HG03064 (cell line): Measurements from ENCODE around the gene ALPI.

Experiments used
- ATAC-seq: cut with Tn5 transposase; IDR thresholded peaks from one replicate; pipeline ENCODE4 v1.9.1; 2021; ENCODE audit warnings: low read depth; ENCODE audit not compliant: unreplicated experiment

Gene ALPI

GRCh38 chr2:232458661-232459418 is 2.9 kb downstream of the ALPI start:
- ATAC-seq = no peak

- ATAC-seq = no peak
These were observed 3.6 kb downstream of the ALPI start for GRCh38 chr2:232459419-232460035.

DNA sequence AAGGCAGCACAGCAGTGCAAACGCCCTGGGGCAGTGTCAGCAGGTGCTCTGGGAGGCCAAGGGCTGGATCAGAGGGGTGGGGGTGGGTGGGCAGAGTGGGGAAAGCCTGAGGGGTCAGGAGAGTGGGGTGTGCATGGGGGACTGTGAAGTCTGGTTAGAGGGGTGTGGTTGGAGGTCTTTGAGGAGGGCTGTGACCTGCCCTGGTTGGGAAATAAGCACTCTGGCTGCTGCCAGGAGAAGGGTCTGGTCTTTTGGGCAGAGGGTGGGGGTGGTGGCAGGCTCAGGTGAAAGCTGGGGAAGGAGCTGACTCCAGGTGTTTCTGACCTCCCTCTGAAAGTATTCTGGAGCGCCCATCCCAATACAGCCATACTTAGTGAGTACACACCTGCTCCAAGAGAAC is 4.2 kb downstream of the ALPI start:
- ATAC-seq = no peak

DNA sequence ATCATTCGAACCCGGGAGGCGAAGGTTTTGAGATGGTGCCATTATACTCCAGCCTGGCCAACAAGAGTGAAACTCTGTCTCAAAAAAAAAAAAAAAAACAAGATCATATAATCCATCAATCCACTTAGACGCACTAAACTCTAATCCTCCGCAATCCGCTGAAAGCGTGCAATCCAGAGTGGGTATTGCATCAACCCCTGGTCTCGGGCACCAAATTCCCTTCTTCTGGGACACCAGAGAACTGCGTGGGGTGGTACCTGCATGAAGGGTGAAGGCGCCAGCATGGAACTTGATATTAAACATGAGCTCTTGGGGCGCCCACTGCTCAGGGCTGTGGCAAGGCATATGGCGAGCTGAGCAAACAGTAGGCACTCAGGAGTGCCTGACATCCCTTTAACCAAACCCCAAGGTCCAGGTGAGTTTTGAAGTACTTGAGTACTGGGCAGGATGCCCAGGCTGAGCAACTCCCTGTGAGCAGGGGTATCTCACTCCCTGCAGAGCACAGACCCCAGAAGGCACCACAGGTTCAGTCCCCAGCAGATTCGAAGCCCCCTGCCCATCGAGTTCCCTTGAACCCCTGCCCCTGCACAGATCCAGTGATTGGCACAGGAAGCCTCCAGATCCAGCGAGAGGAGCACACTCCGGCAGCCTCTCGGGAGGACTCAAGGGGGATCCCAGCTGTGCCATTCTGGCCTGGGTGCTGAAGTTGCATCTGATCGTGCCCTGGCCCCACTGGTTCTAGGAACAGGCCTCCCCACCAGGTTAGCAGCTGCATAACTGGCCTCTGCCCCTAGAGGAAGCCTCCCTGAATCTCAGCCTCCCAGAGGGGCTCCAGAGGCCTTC is 8.0 kb downstream of the ALPI start:
- no peak for ATAC-seq

- no peak for ATAC-seq
These were observed 8.6 kb downstream of the ALPI start for GRCh38 chr2:232464544-232464885.

GRCh38 chr2:232465061-232465460 is 9.1 kb downstream of the ALPI start:
- no peak for ATAC-seq

DNA sequence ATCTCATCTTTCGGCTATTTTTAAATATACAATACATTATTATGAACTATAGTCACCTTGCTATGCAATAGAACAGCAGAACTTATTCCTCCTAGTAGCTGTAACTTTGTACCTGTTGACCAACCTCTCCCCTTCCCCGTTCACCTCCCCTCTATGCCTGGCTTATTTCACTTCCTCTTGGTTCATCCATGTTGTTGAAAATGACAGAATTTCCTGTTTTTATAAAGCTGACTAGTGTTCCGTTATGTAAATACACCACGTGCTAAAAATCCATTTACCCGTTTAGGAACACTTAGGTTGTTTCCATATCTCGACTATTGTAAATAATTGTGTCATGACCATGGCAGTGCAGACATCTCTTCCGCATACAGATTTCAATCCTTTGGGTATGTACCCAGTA is 10.3 kb downstream of the ALPI start:
- ATAC-seq = no peak

DNA sequence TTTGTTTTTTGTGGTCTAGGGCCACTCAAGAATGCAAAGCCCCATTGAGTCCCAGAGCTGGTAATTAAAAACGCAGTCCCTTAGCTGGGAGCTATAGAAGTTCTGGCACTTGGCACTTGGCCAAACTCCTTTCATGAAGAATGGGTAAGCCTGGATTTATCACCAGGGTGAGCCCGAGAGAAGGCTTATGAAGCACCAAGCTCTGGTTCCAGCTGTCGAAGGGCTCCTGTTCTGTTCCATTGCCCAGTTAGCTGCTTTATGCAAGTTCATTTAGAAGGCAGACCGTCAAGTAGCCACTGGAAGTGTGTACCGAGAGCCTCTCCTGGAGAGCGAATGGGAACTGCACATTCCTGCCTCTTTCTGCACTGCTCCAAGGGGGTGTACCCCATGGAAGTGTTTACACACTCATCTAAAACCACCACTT is 17.5 kb downstream of the ALPI start:
- no peak for ATAC-seq

DNA sequence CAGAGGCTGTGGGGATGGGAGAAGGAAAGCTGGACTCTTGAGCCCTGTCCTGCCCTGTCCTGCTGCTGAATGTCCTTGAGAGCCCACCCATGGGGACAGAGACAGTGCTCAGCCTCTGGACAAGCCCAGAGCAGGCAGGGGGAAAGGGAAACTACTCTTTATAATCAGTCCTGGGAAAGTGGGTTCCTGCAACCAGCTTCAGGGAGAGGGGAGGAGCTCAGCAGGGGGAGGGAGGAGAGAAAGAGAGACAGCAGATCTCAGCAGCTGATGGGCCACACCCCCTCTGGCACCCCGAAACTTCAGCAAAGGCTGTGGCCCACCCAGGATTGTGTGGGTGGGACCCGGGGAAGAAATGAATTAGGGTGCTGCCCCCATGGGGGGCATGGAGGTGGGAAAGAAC is 20.1 kb downstream of the ALPI start:
- no peak for ATAC-seq

- ATAC-seq = no peak
These were observed 20.8 kb downstream of the ALPI start for GRCh38 chr2:232476791-232477190.

DNA sequence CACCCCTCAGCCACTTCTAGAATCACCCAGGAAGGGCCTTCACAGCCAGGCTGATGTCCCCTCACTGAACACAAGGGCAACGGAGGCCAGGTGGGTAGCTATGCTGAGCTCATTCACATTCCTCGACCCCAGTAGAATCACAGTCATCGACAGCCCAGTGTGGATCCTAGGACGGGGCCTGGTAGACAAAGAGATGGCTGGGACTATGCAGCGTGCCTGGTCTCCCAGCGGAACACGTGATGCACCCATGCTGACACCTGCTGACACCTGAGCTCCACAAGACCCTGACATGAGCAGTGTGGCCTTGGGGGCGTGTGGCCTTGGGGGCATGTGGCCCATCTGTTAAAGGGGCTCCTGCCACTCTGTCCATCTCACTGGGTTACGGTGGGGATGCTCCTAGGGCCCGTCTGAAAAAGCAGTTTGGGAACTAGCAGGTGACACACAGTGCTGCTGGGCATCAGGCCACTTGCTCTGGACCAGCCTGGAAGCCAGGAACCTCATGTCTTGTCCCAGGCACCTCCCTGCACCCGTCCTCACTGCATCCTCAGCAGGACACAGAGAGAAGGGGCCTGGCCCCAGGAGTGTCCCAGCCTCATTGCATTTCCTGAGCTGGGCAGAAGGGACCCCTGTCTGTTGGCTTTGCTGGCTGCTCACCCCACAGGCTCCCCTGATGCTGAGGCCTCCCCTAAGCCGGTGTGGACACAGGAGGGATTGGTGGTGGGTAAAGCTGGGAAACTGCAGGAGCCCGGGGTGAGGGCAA is 22.0 kb downstream of the ALPI start:
- ATAC-seq = no peak

DNA sequence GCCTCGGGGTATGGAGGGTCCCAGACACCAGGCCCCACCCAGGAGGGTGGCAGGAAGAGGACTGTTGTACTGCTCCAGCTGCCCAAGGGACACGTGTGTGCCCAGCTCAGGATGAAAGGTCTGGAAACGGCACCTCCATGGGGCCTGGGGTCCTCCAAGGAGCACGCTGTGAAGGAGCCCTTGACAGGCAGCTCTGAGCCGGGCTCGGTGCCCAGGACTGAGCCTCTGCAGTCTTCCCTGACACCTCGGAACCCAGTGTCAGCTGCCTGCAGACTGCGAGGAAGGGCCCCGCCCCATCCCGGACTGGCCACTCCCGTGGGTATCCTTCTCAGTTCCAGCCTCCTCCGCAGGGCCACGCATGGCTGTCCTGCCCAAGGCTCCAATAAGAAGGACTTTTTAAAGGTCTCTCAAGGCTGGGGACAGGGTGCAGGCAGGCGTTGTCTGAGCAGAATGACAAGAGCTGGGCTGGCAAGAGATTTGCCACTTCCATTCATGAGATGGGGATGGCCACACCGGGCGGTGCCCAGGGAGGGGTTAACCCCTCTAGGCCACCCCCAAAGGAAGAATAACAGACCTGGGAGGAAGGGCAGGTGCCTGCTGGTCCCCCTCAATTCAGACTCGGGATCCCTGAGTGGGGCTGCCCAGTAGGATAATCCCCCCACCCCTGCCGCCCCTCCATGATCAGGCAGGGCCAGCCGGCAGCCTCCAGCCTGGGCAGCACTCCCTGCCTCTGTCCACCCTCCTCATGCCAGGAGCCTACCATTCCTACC is 22.8 kb downstream of the ALPI start:
- ATAC-seq = no peak

DNA sequence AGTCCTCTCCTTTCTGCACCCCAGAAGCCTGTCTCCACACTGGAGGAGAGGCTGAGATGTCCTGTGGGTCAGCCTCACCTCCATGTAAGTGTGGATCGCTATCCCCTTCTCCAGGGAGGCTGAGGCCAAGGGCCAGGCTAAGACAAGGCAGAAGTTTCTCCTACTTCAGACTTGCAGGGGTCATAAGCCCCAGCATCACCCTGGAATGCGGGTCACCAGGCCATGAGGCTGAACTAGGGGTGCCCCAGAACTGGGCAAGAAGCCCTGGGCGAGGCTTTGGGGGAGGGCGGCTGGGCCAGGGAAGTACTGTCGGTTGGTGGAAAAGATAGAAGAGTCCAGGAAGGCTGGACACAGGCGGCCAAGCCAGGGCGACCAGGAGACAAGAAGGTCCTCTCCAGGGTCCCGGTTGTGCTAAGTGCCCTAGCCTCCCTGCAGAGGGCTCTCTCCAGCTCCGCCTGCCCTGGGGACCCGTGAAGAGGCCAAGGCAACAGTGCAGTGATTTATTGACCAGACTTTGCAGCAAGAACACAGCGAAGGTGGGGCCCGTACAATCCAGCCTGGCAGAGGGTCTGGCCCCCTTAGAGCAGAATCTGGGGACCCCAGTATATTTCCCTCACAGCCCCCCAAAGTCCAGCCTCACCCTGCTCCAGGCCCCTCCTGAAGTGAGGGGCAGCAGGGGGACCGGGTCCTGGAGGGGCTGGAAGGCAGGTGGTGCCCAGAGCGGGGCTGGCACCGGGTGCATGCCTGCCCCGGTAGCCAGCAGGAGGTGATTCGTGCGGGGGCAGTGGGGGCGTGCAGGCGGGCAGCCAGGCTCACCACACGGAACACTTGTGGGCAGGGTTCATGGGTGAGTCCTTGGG is 23.6 kb downstream of the ALPI start:
- no peak for ATAC-seq

DNA sequence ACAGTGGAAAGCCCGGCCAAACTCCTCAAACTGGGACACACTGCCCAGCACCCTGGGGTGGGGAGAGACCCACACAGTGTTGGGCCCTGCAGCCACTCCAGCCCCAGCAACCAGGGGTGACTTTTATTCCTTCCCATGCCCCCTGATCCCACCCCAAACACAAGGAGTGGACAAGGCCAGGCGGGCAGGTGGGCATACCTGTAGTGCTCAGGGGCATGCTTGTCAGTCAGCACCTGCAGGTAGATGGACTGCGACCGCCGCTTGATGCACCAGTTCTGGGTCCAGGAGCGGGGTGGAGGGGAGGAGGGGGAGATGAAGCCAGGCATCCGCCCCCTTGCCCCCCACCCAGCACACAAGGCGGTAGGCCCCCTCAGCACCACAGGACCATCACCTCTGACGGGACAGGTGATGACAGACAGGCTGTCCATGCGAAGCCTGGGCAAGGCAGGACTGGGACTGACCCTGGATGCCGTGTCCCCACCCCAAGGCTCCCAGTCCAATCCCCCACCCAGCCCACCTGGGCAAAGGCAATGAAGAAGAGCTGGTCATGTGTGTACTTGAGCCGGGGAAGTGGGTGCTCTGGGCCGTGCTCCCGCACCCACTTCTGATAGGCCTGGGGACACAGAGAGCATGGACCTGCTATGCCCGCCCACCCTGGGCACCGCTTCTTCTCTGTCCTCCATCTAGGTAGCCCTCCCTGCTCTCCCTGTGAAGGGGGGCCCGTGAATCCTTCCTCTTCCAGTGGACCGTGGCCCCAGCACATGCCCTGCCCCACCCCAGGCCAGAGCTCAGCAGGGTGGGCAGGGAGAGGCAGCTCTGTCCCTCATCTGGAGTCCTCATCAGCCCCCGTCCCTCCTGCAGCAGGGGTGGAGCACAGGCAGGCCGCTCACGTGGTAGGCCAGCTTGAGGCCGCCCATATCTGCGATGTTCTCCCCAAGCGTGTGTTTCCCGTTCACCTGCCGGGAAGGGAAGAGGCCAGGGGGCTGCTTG is 24.5 kb downstream of the ALPI start:
- ATAC-seq = no peak

GRCh38 chr2:232481322-232482140 is 25.6 kb downstream of the ALPI start:
- no peak for ATAC-seq

DNA sequence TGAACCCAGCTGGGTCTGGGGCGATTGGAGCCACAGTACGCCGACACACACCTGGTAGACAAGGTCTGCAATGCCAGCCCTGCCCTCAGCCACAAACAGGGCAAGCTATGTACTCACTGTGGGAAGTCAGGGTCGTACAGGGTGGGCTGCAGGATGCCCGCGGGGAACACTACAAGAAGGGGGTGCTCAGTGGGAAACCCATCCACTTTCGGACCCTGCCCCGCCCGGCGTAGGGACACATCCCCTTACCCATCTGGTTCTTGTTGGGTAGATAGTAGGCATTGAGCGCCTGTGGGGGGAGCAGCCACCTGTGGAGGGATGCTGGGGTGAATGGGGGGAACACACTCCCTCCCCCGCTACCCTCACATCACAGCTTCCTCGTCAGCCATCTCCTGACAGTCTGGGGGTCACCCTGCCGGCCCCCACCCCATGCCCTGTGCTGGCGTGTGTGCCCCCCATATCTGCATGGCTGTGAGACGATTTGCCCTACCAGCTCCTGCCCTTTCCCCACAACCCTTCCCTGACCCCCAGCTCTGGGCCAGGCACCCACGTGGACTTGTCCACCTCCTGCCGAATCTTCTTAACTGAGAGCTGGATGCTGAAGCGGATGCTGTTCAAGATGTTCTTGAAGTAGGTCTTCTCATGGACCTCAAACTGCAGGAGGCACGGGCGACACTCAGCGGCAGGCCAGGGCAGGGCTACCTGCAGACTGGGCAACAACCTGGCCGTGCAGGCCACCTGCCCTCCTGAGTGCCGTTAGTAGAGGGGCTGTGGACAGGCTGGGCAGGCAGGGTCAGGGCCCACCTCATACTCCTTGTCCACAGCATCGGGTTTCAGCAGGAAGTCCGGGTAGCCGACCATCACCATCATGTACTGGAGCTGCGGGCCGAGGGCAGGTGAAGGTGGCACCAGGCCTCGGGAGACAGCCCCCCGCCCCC is 26.6 kb downstream of the ALPI start:
- no peak for ATAC-seq
